ENCODE results near the gene AUP1. TPM values are rescaled to one million over a fixed set of nuclear protein-coding genes. Genes with fewer than 3 reads are reported as not detected.
A peak's percentile ranks its signal among the peaks of the same experiment; 100 is the strongest.

Gene AUP1
- total and polyA plus RNA-seq, 9 of the 15 experiments (the other 6 are each of a cell fraction or from before 2014, with no cell fraction given) = 70.7 to 245 (median 165) TPM

GRCh38 chr2:74554820-74555531 is 25.5 kb upstream of the AUP1 start (continued):
- TF ChIP-seq RERE (CRISPR knock-in tag; IDR thresholded peaks at IDR 0.05; ENCODE audit: borderline replicate concordance) (0 out of 2 replicates have a peak, but pooled peaks have one; percentile 1), HDAC3 (IDR thresholded peaks at IDR 0.05; ENCODE audit: borderline replicate concordance, partially characterized antibody) (no peak), ZNF324 (CRISPR knock-in tag; IDR thresholded peaks at IDR 0.05) (no peak), YY1 (IDR thresholded peaks at IDR 0.05; ENCODE audit: borderline replicate concordance in 1 of 3, control insufficient read depth in 1 of 3, extremely low read depth in 1 of 3, insufficient read depth in 3 of 3, insufficient read length in 1 of 3, insufficient replicate concordance in 2 of 3, low read depth in 1 of 3, low read length in 2 of 3) (peak in 1 of 3 experiments; percentile 3), NRF1 (conservative IDR thresholded peaks at IDR 0.05 in 1 of 2, IDR thresholded peaks at IDR 0.05 in 1 of 2) (peak; percentile 89 to 91), ZNF217 (CRISPR knock-in tag; IDR thresholded peaks at IDR 0.05) (no peak), NR2C1 (IDR thresholded peaks at IDR 0.05) (no peak), NR2C1 (tag; IDR thresholded peaks at IDR 0.05) (no peak), MAZ (CRISPR knock-in tag; conservative IDR thresholded peaks at IDR 0.05 in 1 of 2, IDR thresholded peaks at IDR 0.05 in 1 of 2) (peak in 1 of 2 experiments; percentile 43; a peak in 2 of 4 replicates), ZNF695 (CRISPR knock-in tag; IDR thresholded peaks at IDR 0.05) (no peak), E2F6 (IDR thresholded peaks at IDR 0.05; ENCODE audit: borderline replicate concordance in 1 of 2, extremely low read depth in 1 of 2, insufficient read depth in 1 of 2, insufficient read length in 1 of 2, low read depth in 1 of 2, low read length in 1 of 2, poor library complexity in 1 of 2, severe bottlenecking in 1 of 2) (peak in 1 of 2 experiments; percentile 21), ETV6 (IDR thresholded peaks at IDR 0.05; ENCODE audit: borderline replicate concordance in 1 of 2, low read depth in 2 of 2, low read length in 1 of 2) (no peak), ETV6 (CRISPR knock-in tag; IDR thresholded peaks at IDR 0.05; ENCODE audit: borderline replicate concordance) (no peak), TAL1 (IDR thresholded peaks at IDR 0.05) (no peak), SIN3A (IDR thresholded peaks at IDR 0.05; ENCODE audit: borderline replicate concordance in 2 of 2, control insufficient read depth in 1 of 2, low read depth in 2 of 2, low read length in 2 of 2) (peak; percentile 39 to 59; a peak in 1 of 4 replicates), ELK3 (CRISPR knock-in tag; IDR thresholded peaks at IDR 0.05) (no peak), BHLHE40 (IDR thresholded peaks at IDR 0.05; ENCODE audit: low read length) (0 out of 2 replicates have a peak, but pooled peaks have one; percentile 13), ZNF124 (CRISPR knock-in tag; IDR thresholded peaks at IDR 0.05) (no peak)

All from K562 (cell line).